NCI-H510A treated with DMSO at 0.1 percent for 48 hours (cell line): ENCODE data around the gene MAP3K10.
A peak's percentile ranks its signal among the peaks of the same experiment; 100 is the strongest.

Experiments used
- DNase-seq: peaks from one replicate; lab custom pipeline; 2025; lab: John Stamatoyannopoulos, UW

Gene MAP3K10

DNA sequence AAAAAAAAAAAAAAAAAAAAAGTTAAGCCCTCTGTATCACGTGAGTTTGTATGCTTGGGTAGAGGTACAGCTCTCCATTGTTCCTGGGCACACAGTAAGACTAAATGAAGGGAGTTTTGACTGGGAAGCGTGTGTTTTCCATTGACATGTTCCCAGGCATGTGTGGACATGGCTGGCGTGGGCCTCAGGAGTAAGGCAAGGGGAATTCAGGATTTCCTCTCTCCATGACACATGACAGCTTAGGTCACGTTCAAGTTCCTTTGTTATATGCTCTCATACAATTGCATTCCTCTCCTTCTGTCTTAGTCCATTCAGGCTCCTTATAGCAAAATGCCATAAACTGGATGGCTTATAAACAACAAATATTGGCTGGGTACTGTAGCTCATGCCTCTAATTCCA, 17.1 kb upstream of the MAP3K10 start:
- no peak for DNase-seq

DNA sequence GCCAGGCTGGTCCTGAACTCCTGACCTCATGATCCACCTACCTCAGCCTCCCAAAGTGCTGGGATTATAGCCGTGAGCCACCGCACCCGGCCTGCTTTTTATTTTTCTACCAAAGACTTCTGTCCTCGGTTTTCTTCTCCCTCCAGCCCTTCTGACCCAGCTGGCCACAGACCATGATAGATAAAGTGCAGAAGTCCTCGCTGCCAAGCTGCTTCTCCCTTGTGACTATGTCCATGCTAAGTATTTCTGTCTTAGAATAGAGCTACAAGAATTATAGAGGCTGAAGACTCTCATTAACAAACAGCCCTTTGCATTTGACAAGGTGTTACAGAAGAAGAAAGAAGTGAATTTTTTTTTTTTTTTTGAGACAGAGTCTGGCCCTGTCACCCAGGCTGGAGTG, 15.4 kb upstream of the MAP3K10 start:
- no peak for DNase-seq

DNA sequence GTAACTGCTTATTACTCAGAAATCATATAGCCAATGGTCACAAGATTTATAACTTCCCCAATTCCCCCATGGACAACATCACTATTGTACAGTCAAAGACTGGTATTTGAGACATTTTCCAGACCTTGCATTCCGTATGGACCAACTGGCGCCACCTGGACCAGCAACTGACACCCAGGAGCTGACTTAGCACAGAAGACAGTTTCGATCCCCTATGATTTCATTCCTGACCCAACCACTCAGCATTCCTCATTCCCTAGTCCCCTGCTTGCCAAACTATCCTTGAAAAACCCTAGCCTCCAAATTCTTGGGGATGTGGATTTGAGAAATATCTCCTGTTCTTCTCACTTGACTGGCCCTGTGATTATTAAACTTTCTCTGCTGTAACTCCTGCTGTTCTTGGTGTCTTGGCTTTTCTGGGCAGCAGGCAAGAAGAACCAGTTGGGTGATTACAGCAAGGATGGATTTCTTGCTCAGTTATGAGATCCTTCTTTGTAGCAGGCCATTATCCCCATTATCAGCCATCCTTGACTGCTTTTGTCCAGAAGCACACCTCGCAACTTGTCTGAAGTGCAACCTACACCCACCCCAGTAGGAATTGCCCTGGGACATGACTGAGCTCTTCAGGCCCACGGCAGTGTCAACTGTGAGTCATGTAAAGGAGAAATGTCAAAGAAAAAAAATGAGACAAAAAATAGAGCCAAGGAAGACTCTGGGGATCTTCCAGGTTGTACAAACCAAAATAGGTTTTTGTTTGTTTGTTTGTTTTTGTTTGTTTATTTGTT, 13.7 kb upstream of the MAP3K10 start:
- no peak for DNase-seq

DNA sequence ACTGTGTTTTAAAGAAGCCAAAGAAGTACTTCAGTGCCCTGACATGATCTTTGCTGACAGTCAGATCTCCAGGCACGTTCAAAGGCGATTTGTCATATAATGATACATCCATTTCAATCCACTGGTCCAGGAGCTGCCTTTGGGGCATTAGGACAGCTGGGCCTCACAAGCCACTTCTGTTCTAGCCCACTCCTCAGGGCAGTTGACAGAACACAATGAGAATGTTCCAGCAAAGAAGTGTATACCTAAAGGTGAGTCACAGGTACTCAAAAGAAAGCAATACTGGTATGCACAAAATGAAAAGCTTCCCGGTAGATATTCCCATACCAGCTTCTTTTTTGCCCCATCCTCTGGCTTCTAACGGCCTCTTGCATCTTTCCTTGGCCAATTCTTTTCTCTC, 12.5 kb upstream of the MAP3K10 start:
- DNase-seq = no peak

DNA sequence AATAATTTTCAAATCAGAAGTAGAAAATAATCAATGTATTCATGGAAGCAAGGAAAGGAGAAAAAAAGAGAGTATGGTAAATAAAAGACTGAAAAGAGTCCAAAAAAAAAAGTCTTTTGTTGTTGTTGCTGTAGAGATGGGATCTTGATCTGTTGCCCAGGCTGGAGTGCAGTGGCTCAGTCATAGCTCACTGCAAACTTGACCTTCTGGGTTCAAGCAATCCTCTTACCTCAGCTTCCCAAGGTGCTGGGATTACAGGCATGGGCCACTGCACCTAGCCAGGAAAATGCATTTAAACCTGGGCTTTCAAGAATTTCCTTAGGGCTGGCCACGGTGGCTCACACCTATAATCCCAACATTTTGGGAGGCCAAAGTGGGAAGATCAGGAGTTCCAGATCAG, 7.0 kb upstream of the MAP3K10 start:
- DNase-seq = no peak

DNA sequence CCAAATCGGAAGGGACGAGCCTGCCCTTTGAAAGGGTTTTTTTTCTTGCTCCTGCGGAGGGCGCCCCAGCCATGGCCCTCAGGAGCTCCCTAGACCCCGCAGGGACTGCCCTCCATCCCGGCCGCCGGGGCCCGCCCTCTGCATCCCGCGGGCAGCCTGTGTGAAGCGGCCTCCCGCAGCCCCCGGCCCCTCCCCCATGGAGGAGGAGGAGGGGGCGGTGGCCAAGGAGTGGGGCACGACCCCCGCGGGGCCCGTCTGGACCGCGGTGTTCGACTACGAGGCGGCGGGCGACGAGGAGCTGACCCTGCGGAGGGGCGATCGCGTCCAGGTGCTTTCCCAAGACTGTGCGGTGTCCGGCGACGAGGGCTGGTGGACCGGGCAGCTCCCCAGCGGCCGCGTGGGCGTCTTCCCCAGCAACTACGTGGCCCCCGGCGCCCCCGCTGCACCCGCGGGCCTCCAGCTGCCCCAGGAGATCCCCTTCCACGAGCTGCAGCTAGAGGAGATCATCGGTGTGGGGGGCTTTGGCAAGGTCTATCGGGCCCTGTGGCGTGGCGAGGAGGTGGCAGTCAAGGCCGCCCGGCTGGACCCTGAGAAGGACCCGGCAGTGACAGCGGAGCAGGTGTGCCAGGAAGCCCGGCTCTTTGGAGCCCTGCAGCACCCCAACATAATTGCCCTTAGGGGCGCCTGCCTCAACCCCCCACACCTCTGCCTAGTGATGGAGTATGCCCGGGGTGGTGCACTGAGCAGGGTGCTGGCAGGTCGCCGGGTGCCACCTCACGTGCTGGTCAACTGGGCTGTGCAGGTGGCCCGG, 815 bp downstream of the MAP3K10 start:
- DNase-seq = no peak

DNA sequence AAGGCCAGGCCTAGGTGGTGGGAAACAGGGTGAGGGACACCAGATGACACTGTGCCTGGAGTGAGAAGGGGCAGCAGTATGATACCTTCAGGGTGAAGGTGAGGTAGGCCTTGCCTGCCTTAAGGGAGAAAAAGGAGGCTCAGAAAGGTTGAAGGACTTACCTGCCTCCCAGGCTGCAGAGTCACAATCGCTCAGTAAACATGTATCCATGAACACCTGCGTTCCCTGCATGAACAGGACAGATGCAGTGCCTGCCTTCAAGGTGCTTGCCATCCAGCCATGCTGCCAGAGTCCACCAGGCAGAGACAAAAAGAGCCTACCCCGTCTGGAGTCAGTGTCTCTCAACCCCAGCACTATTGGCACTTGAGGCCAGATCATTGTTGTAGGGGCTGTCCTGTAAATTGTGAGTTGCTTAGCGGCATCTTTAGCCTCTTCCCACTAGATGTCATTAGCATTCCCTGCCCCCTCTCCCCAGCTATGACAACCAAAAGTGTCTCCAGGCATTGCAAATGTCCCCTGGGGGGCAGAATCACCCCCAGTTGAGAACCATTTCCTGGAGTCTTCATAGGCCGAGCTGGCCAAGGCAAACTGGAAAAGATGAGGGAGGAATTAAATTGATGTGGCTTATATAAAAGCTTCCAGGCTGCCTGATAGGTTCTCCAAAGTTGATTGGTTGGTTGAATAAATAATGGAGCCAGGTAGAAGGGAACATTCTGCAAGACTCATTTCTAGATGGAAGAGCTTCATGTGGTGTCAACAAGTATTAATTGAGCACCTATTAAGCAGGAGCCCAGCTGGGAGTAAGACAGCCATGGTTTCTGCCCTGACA, 1.7 kb downstream of the MAP3K10 start:
- no peak for DNase-seq

DNA sequence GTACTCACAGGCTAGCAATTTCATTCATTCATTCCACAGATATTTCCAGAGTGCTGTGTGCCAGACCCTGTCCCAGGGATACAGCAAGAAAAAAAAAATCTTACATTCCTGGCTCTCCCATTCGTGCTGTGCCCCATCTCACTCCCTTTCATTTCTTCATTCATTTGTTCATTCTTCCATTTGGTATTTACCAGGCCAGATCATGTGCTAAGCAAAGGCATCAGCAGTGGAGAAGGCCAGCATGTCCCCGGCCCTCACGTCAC, 2.3 kb downstream of the MAP3K10 start:
- no peak for DNase-seq

DNA sequence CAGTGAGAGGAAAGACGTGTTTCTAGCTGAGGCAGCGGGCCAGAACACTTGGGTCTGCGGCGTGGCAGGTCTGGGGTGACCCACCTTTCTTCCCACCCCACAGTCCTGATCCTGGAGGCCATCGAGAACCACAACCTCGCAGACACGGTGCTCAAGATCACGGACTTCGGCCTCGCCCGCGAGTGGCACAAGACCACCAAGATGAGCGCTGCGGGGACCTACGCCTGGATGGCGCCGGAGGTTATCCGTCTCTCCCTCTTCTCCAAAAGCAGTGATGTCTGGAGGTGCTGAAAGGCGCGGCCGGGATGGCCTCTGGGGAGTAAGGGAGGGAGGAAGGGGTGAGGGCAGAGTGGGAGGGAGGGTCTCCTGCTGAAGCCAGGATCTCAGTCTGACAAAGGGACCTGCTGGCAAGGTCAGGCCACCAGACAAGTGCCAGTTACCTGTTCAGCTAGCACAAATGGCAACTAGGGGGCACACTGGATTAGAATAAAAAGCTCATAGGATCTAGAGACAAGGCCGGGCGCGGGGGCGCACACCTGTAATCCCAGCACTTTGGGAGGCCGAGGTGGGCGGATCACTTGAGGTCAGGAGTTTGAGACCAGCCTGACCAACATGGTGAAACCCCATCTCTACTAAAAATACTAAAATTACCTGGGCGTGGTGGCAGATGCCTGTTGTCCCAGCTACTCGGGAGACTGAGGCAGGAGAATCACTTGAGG, 7.2 kb downstream of the MAP3K10 start:
- no peak for DNase-seq

DNA sequence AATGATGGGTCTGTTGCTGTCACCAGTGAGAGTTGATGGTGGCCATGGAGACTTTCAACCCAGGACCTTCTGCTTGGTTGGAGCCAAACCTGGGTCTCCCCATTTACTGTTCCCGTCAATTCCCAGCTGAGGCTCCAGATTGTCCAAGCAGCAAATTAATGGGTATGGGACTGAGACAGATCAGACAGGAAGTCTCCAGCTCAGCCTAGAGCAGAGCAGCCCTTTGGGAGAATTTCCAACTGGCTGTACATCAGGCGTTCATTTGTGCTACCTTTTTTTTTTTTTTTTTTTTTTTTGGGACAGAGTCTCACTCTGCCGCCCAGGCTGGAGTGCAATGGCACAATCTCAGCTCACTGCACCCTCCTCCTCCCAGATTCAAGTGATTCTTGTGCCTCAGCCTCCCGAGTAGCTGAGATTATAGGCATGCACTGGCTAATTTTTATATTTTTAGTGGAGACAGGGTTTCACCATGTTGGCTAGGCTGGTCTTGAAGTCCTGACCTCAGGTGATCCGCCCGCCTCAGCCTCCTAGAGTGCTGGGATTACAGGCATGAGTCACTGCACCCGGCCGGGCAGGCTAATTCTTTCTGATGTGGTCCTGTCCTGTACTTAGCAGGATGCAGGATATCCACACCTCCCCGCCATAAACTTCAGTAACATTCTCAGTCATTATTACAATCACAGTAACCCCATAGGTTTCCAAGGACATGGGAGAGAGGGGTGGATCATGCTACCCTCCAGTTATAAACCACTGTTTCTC, 9.3 kb downstream of the MAP3K10 start:
- no peak for DNase-seq

DNA sequence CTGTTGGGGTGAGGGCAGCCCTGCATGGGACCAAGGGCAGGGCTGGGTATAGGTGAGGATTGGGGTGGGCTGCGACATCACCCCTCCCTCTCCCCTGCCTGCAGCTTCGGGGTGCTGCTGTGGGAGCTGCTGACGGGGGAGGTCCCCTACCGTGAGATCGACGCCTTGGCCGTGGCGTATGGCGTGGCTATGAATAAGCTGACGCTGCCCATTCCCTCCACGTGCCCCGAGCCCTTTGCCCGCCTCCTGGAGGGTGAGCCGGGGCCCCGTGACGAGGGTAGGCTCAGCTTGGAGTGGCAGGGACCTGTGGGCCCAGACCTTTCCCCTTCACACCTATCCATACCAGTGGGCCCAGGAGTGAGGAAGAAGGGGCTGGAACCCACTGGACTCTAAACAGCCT, 13.2 kb downstream of the MAP3K10 start:
- no peak for DNase-seq

DNA sequence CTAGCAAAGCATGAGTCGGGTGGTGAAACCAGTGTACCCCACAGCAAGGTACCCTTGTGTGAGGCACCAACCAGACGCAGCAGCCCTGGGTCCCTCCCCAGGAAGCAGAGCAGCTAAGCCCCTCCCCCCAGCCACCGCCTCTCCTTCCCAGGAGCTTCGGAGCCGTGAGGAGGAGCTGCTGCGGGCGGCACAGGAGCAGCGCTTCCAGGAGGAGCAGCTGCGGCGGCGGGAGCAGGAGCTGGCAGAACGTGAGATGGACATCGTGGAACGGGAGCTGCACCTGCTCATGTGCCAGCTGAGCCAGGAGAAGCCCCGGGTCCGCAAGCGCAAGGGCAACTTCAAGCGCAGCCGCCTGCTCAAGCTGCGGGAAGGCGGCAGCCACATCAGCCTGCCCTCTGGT, 14.5 kb downstream of the MAP3K10 start:
- no peak for DNase-seq

DNA sequence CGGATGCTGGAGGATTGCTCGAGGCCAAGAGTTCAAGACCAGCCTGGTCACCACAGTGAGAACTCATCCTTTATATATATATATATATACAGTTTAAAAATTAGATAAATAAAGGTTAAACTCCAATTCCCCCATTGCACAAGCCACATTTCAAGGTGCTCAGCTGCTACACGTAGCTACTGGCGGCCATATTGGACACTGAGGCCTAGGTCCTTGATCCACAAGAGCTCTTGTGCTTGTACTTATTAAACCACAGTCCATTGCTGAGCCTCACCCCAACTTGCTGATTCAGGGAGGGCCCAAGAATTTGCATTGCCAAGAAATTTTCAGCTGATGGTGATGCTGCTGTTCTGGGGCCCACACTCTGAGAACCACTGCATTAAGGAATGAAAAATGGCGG, 17.4 kb downstream of the MAP3K10 start:
- no peak for DNase-seq

DNA sequence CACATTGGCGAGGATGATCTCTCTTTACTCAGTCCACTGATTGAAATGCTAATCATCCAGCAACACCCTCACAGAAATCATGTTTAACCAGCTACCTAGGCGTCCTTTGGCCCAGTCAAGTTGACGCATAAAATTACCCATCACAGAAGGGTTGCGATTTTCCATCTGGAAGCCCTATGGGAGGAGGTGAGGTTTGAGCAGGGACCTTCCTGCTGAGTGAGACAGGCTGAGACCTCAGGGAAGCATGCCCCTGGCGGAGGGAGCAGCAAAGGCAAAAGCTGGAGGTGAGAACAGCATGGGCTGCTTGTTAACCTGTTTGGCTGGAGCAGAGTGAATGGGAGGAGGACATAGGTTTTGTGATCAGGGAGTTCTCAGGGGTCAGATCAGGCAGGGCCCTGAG, 19.7 kb downstream of the MAP3K10 start:
- DNase-seq = no peak

DNA sequence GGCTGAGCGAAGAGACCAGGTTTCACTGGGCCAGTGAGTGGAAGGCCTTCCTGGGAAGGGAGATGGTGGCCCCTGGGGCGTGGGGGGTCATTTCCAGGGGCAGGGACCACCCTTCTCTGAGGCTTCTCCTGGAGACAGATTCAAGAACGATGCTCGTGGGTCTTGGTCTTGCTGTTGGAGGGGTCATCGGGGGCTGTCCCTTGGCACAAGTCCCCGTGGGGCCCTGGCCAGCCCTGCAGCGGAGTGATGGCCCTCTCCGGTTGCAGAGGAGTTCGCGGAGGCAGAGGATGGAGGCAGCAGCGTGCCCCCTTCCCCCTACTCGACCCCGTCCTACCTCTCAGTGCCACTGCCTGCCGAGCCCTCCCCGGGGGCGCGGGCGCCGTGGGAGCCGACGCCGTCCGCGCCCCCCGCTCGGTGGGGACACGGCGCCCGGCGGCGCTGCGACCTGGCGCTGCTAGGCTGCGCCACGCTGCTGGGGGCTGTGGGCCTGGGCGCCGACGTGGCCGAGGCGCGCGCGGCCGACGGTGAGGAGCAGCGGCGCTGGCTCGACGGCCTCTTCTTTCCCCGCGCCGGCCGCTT, 22.1 kb downstream of the MAP3K10 start:
- no peak for DNase-seq

DNA sequence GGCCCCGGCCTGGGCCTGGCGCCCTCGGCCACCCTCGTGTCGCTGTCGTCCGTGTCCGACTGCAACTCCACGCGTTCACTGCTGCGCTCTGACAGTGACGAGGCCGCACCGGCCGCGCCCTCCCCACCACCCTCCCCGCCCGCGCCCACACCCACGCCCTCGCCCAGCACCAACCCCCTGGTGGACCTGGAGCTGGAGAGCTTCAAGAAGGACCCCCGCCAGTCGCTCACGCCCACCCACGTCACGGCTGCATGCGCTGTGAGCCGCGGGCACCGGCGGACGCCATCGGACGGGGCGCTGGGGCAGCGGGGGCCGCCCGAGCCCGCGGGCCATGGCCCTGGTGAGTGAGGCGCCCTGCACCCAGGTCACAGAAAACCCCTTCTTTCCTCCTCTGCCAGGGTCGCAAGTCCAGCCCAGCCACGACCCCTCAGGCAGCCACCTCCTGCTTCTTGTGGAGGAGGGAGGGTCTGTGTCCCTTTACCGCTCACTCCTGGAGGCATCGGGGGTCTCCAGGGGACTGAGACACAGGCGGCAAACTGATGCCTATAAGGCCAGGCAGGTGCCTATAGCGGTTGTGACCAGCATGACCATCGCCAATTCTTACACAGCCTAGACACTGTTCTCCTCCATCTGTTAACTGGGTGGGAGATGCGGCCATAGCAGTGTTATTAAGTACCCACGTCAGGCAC, 22.8 kb downstream of the MAP3K10 start:
- DNase-seq = no peak

DNA sequence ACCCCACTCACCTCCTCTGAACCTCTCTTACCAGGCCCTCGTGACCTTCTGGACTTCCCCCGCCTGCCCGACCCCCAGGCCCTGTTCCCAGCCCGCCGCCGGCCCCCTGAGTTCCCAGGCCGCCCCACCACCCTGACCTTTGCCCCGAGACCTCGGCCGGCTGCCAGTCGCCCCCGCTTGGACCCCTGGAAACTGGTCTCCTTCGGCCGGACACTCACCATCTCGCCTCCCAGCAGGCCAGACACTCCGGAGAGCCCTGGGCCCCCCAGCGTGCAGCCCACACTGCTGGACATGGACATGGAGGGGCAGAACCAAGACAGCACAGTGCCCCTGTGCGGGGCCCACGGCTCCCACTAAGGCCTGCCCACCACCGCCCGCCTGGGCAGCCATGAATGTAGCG, 23.7 kb downstream of the MAP3K10 start:
- DNase-seq = no peak

DNA sequence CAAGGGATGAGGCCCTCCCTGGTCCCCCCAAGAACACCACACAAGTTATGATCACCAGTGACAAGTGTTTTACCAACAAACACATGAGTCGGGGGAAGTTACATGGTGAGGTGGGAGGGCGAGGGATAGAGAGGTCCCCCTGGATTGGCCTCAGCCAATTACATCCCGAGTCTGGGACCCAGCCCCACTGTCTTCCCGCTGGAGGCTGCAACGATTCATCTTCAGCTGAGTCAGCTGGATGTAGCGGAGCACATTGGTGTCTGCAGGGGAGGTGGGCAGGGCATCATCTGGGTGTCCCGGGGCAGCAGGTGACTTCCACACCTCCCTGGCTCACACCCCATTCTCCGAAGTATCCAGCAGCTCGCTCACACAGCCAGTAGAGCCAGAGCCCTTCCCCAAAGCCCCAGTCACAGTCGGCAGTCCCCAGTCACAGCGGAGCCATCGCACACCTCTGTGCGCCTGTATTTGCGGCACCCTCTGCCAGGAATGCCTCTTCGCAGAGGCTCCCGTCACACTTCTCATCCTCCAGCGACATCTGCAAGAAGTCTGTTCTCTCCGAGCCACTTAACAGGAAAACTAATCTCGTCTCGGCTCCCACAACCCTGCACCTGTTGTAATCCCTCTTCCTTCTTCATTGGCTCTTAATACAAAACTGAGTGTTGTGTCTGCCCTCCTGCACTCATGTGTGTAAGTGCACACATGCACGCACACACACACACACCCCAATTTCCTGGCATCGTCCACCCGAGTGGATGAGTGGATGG, 25.0 kb downstream of the MAP3K10 start:
- DNase-seq = peak; percentile 50

DNA sequence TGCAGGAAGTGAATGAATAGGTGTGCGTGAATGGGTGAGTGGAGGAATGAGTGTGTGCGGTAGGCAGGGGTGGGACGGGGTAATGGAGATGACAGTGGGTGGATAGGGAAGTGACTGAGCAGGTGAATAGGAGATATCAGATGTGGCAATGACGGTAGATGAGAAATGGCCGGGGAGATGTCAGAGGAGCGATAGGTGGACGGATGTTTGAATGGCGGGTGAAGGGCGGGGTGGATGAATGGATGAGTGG, 25.5 kb downstream of the MAP3K10 start:
- DNase-seq = no peak
